Smooth muscle cell (in vitro differentiated cells): ENCODE measurements around the gene LIFR. TPM values are rescaled to one million over a fixed set of nuclear protein-coding genes. Genes with fewer than 3 reads are reported as not detected.

ENCODE experiments used
- DNase-seq: peaks from one replicate; lab custom pipeline; 2025; ENCODE audit not compliant: unreplicated experiment; lab: John Stamatoyannopoulos, UW
- H2AFZ ChIP-seq: fragments of 200-600 bp; sonication (generic); 2 replicates; pipeline ENCODE4 v1.6.0; 2016; ENCODE audit warnings: antibody characterized with exemption, low read depth, mild to moderate bottlenecking
- H3F3A ChIP-seq: fragments of 200-600 bp; sonication (generic); 2 replicates; pipeline ENCODE4 v1.6.0; 2017; ENCODE audit warnings: antibody characterized with exemption, low read depth
- H3K27ac ChIP-seq: fragments of 200-600 bp; sonication (generic); 2 replicates; pipeline ENCODE4 v1.5.1; 2016; ENCODE audit warnings: low read depth, mild to moderate bottlenecking
- H3K27me3 ChIP-seq: fragments of 200-600 bp; sonication (generic); 2 replicates; pipeline ENCODE4 v1.6.1; 2016; ENCODE audit warnings: low read depth, mild to moderate bottlenecking
- H3K36me3 ChIP-seq: fragments of 200-600 bp; sonication (generic); 2 replicates; pipeline ENCODE4 v1.5.1; 2016; ENCODE audit warnings: low read depth
- H3K4me1 ChIP-seq: fragments of 200-600 bp; sonication (generic); 2 replicates; pipeline ENCODE4 v1.5.1; 2016; ENCODE audit warnings: low read depth
- H3K4me2 ChIP-seq: fragments of 200-600 bp; sonication (generic); 2 replicates; pipeline ENCODE4 v1.6.0; 2016; ENCODE audit warnings: mild to moderate bottlenecking
- H3K4me3 ChIP-seq: fragments of 200-600 bp; sonication (generic); 2 replicates; pipeline ENCODE4 v1.5.1; 2016; ENCODE audit warnings: mild to moderate bottlenecking
- H3K79me2 ChIP-seq: fragments of 200-600 bp; sonication (generic); 2 replicates; pipeline ENCODE4 v1.6.0; 2016; ENCODE audit warnings: low read depth, mild to moderate bottlenecking
- H3K9ac ChIP-seq: fragments of 200-600 bp; sonication (generic); 2 replicates; pipeline ENCODE4 v1.6.0; 2016; ENCODE audit warnings: low read depth
- H3K9me3 ChIP-seq: fragments of 200-600 bp; sonication (generic); replicated peaks from 2 replicates; pipeline ENCODE4 v1.5.1; 2016; ENCODE audit warnings: low read depth
- H4K20me1 ChIP-seq: fragments of 200-600 bp; sonication (generic); 2 replicates; pipeline ENCODE4 v1.6.0; 2016; ENCODE audit warnings: low read depth
- WGBS: methylation state at CpG from one replicate; pipeline ENCODE4 v1.1.7; 2016; ENCODE audit warnings: low lambda C conversion rate; 5-methylcytosine and 5-hydroxymethylcytosine counted together
- microRNA-seq: library from miRNA; unstranded; fragments of <30 nt; microRNA quantifications from one replicate; pipeline ENCODE4, GENCODE V29; 2016; ENCODE audit warnings: borderline number of aligned reads
- polyA plus RNA-seq: library from polyadenylated mRNA; unstranded; fragments of >200 nt; fragmentation: Nextera tagmentation; extraction: Ambion mirVana; gene quantifications from 2 replicates; pipeline ENCODE4 v1.2.1, GENCODE V29; 2016
- small RNA-seq: library from RNA; depleted of rRNA; stranded (forward); fragments of <200 nt; gene quantifications from one replicate; pipeline ENCODE3, GENCODE V24; 2014
- total RNA-seq: library from RNA; depleted of rRNA; stranded (reverse); fragments of >200 nt; gene quantifications from 2 replicates; pipeline ENCODE4 v1.2.3, GENCODE V29; 2014
- TF ChIP-seq, protein P1 (sequence below): fragments of 200-600 bp; sonication (generic); IDR thresholded peaks from 2 replicates; pipeline ENCODE4 v1.5.1; 2017; ENCODE audit warnings: borderline replicate concordance, mild to moderate bottlenecking, antibody characterized with exemption; ENCODE audit not compliant: insufficient read depth, poor library complexity, severe bottlenecking

LIFR gene
- total and polyA plus RNA-seq, 2 experiments from 2014 or later = 14.3 to 29.2 TPM

DNA sequence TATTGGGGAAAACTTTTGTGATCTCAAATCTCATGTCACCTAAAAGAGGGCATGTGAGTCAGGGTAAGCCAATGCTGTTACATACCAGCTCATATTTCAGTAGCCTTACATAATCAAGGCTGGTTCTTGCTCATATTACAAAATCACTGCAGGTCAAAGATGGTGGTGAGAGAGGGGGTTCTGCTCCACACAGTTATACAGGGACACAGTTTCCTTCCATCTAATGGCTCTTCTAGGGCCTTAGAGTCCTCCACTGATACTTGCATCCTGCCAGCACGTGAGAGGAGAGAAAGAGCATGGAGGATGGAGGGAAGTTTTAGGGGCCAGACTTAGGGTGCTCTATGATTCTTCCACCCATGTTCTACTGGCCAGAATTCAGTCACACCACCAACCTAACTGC, 130.0 kb downstream of the LIFR start:
- H2AFZ ChIP-seq = no peak overlapping the region
- no peaks in the 10 kb centered on the region for H3F3A ChIP-seq
- H3K4me1 ChIP-seq = no peaks in the 10 kb centered on the region
- H3K27ac ChIP-seq = peak overlapping the region; percentile 63
- no peaks in the 10 kb centered on the region for H4K20me1 ChIP-seq
- no peak overlapping the region for H3K9ac ChIP-seq
- no peaks in the 10 kb centered on the region for H3K36me3 ChIP-seq
- 84% methylated on average over 1 of the region's 1 CpG for WGBS
- H3K79me2 ChIP-seq = no peaks in the 10 kb centered on the region
- TF ChIP-seq, protein P1, sequence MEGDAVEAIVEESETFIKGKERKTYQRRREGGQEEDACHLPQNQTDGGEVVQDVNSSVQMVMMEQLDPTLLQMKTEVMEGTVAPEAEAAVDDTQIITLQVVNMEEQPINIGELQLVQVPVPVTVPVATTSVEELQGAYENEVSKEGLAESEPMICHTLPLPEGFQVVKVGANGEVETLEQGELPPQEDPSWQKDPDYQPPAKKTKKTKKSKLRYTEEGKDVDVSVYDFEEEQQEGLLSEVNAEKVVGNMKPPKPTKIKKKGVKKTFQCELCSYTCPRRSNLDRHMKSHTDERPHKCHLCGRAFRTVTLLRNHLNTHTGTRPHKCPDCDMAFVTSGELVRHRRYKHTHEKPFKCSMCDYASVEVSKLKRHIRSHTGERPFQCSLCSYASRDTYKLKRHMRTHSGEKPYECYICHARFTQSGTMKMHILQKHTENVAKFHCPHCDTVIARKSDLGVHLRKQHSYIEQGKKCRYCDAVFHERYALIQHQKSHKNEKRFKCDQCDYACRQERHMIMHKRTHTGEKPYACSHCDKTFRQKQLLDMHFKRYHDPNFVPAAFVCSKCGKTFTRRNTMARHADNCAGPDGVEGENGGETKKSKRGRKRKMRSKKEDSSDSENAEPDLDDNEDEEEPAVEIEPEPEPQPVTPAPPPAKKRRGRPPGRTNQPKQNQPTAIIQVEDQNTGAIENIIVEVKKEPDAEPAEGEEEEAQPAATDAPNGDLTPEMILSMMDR = no peak
- no peak for DNase-seq
- H3K4me2 ChIP-seq = no peak overlapping the region
- H3K27me3 ChIP-seq = no peaks in the 10 kb centered on the region
- H3K9me3 ChIP-seq = no peaks in the 10 kb centered on the region
- H3K4me3 ChIP-seq = no peak overlapping the region

Small RNAs within 50 kb of the gene (microRNA-seq; reads per million reads assigned to microRNA genes)
- gene MIR3650 = not detected

Small RNAs within 50 kb of the gene (small RNA-seq; reads per million reads assigned to genes)
- gene AC091839.1 (0.29 reads per million, percentile 5 among the genes with 10 or more reads in this experiment), gene MIR3650 (not detected)
